NK-92 (cell line): ENCODE results near the gene GPX3.

Experiments used
- DNase-seq: peaks from one replicate; lab custom pipeline; 2025; ENCODE audit not compliant: unreplicated experiment; lab: John Stamatoyannopoulos, UW

The GPX3 gene

DNA sequence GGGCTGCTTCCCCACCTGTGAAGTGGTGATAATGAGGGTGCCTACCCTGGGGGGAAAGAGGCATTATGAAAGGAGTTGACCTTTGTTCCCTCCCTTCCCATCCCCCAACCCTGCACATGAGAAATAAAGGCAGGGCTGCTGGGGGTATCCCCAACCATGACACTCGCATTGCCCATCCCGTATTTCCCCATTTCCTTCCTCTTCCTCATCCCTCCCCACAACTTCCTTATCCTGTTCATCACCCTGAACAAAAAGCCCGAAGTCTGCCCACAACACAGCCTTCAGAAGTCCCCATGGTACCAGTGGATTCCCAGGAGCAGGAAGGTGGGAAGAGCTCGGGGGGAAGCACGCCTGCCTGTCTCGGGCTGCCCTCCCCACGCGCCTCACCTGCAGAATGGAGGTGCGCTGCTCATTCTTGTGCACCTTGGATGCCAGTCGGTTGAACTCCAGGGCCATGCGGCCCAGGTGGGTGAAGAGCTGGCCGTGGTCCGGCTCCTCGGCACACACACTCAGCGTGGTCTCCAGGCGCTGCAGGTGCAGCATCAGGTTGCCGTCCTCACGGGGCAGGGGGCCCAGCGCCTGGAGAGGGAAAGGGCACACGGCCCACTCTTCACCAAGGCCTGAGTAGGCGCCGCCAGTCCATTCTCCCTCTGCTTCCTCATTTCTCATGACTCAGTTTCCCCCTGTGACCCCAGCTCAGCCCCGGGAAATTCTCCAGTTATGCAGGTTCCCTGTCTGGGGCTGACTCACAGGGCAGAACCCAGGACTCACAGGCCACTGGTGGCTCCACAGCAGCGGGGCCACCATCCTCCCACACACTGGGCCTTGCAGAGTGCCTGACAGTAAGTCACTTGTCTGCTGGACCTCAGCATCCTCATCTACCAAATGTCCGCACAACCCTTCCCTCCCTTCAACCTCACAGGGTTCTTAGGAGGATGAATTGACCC lies 36.3 kb downstream of the GPX3 start:
- DNase-seq, result no peak

DNA sequence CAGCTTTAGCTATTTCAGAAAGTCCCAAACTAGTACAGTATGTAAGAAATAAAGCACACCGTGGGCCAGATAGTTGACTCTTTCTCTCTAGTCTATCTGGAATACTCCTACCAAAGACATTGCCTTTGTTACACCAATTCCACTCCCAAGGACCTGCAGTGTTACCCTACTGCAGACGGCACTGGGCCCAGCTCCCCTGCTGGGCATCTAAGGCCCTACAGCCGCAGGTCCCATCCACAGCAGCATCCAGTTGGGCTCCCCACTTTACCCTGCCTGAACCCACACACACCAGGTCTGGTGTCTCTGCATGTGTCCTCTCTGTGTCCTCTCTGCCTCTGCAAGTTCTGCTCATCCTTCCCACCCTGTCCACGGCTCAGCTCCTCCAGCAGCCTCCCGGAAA lies 37.9 kb downstream of the GPX3 start:
- no peak for DNase-seq

DNA sequence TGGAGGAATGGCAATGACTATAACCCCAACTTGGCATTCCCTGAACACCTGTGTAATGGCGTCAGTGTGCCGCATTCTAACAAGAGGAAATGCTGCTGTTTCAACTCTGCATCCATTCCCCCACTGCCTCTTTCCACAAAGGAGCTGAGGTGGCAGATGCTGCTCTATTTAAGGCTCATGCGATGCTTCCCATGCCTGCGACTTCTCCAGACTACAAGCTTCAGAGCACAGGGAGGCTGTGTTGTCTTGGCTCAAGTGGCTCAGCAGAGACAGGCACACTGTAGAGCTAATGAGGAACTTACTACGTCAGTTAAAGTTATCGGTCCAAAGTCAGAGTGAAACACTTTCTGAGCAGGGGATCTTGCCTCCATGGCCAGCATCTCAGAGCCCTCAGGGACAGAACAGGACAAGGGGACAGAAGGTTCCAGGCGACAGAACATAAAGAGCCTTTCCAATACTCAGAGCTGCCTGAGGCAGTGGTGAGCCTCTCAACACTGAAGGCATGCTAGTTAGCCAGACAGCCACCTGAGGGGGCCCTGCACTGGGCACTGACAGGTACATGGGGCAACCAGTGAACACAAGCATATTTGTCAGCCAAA lies 38.6 kb downstream of the GPX3 start:
- no peak for DNase-seq

DNA sequence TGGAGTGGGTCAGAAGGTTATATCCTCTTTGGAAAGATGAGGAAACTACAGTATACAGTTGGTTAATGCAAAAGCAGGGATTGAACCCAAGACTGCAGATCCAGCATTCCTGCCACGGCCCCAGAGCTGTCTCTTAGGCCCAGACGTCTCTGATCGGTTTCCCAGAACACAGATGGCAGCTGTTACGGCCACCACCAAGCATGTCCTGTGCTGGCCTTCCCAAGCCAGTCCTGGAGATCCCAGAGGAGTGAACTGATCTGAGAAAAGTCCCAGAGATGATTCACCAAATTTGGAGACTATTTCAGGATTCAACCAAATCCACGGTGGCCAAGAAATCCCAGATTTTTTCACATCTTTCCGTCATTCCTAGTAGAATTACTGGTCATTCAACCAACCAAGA lies 40.4 kb downstream of the GPX3 start:
- no peak for DNase-seq

DNA sequence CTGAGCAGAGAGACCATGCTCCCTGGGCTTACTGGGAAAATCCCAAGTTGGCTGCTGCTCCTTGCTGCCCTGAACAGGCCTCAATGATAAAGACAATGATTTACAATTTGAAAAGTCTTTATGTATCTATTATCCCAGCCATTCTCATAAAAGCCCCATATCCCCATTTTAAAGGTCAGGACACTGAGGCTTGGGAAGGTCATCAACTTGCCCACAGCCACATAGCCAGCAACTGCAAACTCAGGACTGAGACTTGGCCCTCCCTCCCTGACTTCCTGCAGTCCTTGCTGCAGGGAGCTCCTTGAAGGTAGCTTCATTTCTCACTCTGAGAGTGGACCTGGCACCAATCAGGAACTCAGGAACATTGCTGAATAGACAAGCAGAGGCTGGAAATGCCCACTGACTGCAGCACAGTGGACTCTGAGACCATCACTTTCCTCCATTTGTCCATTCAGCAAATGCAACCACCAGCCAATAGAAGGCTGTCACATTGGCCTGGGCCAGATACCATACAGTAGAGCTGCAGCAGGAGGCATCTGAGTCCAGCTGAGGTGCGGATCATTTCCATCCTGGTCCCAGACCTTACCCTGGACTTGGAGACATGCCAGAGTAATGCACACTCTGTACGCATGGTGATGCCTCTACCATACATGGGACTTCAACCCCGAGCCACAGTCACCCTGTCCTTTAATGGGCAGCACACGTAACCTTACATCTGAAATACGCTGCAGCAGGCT lies 42.2 kb downstream of the GPX3 start:
- DNase-seq, result no peak

DNA sequence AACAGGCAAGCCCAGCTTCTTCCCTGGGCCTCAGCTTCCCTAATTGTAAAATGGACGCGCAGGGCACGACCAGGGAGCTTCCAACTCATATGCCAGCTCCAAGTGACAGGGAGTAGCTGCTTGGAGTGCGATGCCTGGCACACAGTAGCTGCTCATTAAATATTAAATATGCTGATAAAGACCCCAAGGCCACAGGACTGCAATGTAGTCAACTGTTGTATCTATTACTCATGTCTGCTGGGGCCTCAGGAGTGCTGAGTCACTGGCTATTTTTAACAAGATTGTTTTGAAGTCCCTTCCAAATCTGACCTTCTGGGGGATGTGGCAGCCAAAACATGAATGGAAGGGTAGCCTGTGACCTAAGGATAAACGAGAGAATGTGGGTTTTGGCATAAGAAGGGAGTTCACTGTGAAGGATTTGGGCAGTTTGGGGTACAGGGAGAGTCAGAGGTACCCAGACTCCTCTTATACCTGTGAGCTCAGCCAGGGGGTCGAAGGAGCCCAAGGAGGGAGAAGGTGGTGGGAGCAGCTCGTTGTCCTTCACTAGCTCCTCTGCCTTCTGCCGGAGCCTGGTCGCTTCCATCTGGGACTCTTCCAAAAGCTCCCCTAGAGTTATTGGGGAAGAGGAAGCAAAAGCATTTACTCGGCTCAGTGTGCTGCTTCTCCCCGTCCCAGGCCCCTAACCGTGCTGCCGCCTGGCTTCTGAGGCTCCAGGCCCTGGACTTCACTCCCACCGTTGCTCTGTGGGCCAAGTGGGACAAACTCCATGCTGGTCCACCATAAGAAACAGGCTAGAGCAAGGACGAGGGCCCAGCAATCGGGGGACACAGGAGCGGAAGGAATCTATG lies 43.0 kb downstream of the GPX3 start:
- no peak for DNase-seq

DNA sequence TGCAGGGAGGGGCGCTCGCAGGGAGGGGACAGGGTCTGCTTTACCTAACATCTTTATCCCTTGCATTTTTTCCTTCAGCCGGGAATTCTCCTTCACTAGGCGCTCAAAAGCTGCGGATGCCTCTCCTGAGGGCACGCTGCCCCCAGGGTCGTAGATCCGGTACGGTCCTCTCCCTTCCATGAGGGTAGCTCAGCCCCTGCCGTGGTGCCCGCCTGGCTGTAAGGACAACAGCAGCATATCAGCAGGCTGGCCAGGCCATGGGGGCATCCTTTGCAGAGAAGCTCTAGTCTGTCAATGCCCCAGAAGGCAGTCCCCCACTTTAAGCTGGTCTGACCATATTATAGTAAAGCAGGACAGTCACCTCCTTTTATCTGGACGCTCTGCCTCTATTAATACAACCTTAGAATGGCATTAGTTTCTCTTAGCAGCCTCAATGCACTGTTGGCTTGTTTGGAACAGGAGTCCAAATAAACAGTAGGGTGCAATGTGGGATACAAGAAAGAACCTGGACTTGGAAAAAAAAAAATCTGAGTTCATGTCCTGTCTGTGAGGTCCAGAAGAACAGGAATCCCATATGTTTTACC lies 44.6 kb downstream of the GPX3 start:
- no peak for DNase-seq

DNA sequence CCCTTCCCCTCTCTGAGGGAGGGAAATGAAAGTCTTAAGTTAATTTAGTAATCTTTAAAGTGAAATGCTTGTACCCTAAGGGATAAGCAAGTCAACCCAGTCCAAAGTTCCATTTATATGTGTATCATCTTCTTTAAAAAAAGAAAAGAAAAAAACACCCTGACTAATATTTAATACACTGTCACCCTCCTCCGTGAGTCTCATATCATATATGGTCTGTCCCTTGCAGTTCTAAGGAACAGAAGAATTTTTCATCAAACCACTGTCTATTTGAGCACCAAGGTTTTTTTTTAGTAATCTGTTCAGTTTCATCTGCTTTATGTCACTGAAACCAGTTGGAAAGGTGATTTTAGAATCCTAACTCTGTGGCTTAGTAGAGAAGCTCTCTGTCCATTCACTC lies 45.2 kb downstream of the GPX3 start:
- no peak for DNase-seq

DNA sequence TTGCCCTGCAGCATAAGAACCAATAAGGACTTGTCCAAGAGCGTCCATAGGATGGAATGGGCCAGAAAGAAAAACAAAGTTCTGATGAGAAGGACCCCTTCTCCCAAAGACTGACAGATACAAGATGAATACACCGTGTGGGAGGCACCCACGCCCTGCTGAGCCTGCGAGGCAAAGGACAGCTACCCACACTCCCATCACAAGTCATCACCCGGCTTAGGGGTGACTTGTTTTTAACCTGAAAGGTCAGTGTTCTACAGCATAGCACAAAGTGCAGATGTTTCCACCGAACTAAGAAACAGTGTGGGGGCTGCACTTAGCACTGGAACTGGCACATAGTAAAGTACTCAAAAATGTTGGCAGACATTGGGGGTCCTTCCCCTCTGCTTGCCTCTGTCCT lies 46.5 kb downstream of the GPX3 start:
- no peak for DNase-seq

DNA sequence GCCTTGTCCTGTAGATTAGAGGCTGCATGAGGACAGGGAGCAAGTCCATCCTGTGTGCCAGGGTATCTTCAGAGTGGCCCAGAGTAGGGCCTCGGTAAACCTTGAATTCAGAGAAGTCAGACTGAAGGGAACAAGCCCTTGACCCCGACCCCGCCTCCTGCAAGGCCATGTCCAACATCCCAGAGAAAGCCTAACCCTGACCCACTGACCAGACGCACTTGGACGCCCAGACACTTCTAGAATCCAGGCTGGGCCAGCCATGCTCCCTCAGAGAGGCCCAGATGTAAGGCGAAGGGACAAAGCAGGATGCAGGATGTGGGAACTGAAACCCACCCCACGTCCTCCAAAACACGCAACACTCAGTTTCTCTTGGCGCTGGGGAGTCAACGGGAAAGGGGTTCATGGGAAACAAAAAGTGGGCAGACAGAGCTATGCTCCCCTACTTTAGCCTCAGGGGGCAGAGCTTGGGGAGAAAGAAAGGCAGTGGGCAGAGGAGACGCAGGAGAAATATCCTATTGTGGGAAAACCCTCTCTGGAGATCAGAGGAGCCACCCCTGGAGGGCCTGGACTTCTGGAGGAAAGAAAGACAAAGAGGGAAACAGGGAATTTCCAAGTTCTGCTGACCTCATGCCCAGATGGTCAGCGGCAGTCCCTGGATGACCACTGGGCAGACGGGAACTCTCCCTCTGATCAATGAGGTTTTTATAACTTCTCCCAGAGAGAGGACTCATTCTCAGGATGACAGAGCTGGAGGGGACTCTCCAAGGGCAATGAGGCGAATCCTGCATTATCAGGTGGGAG lies 47.4 kb downstream of the GPX3 start:
- DNase-seq, result no peak

DNA sequence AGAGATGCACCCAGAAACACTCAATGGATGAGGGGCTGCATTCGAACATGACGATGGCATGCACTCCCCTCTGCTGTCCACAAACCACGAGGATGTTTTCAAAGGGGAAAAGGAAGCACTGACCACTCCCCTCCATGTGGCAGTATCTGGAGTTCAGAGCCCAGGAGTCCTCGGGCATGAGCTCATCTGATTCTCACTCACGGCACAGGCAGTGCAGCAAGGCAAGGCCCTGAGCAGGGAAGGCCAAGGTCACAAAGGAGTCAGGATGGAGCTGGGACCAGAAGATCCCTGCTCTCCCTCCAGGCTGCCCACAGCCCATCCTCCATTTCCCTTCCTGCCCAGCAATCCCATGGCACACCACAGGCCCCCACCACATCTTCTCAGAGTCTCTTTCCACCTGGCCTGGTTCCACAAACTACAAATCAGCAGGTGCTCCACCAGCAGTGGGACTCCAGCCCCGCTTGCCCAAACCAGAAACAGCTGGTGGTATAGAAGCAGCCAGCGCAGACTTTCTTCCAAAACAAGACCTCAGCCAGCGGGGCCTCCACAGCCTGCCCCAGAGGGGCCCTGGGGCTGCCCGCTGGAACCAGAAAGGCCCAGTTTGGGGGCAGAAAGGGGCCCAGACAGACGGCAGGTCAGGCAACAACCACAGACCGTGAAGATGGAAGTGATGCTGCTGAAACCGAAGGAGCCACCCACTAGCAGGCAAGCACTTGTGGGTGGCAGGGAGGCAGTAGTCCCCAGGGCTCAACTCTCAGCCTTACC lies 48.2 kb downstream of the GPX3 start:
- no peak for DNase-seq

DNA sequence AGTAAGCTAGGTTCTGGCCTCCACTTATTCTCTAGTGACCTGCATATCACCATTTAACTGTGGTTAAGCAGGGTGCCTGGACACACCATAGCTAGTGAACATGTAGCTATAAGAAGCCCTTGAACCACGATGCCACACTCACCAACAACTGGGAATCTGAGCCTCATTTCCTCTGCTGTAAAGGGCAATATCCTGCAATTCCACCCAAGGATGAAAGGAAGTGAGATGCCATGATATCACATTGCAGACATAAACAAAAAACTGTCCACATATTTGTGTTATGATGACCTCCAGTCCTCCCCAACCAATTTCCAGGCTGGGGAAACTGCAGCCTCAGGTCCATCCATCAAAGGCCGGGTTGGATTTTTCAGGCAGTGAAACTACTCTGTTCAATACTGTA lies 50.1 kb downstream of the GPX3 start:
- no peak for DNase-seq

DNA sequence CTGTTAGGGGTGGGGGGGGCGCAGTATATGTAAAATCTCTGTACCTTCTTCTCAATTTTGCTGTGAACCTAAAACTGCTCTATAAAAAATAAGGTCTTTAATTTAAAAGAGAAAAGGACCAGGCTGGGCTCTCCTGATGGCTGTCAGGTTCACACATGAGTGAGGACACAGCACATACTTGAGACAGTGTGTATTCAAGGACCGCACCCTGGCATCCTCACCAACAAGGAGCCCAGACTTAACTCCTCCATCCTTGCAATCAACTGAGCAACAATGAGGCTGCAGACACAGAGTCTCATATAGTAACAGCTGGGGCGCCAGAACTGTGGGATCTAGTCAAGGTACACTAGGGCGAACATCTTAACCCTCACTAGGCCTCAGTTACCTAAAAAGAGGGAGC lies 50.6 kb downstream of the GPX3 start:
- DNase-seq, result no peak

DNA sequence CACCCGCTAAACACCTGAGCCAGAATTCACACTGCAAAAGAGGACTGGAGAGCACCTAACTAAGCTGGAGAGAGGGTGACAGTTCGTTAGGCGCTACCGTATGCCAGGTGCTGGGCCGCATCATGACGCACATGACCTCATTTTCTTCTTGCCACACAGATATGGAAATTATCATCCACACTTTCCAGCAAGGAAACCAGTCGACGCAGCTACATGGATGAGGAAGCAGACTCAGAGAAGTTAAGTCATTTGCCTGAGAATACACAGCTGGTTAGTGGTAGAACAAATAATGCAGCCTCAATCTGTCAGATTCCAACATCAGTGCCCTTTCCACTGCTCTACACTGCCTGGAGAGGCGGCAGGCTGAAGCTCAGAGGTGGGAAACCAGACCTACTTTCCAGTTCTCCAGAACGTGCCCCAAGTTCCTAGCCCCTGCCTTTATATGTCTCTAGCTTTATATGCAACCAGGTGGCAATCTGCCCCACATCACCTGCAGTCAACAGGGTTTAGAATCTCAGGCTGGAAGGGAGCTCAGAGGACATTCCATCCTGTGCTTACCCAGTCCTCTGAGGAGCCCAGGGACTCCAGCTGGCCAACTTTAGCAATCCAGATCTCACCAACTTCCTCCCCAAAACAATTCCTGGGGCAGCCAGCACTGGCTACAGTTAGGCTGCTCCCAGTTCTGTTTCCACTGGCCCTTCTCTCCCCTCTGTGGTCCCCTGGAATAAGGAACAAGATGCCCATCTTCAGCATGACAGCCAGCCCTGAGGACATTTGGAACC lies 51.6 kb downstream of the GPX3 start:
- DNase-seq, result no peak

DNA sequence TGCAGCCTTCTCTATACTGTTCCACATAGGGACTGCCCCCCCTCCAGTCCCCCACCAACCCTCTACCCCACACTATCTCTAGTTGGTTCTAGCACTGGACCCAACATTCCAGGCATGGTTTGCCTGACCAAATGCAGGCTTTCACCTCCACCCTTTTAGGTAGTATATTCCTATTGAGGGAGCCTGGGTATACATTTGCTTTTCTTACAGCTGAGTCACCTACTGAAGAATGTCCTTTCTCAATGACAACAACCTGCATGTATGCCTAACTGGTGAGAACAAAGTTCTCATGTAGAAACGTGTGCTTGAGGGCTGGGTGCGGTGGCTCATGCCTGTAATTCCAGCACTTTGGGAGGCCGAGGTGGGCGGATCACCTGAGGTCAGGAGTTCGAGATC lies 52.2 kb downstream of the GPX3 start:
- no peak for DNase-seq

DNA sequence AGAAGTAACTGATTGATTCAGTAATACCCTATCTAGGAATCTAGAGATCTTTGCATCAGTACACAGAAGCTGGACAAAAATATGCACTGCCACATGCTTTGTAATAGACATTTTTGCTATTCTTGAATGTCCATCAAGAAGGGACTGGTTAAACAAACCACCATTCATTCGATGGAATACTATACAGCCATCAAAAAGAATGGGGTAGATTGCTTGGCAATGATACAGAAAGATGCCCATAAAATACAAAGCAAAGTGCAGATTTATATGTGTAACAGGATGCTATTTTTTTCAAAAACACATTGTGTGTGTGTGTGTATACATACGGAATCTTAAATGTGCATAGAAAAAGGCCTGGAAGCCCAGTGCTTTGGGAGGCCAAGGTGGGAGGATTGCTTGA lies 52.9 kb downstream of the GPX3 start:
- DNase-seq, result no peak

DNA sequence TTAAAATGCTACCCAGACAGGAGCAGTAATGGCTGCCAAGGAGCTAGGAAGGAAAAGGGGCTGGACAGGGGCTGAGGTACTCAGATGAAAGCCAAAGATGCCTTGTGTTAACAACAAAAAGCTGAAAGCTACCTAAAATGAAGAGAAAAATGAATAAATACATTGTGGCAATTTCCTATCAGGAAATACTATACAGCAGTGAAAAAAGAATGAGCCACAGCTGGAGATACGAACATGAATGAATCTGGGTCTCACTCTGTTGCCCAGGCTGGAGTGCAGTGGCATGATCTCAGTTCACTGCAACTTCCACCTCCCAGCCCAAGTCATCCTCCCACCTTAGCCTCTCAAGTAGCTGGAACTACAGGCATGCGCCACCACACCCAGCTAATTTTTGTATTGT lies 54.2 kb downstream of the GPX3 start:
- DNase-seq, result no peak

DNA sequence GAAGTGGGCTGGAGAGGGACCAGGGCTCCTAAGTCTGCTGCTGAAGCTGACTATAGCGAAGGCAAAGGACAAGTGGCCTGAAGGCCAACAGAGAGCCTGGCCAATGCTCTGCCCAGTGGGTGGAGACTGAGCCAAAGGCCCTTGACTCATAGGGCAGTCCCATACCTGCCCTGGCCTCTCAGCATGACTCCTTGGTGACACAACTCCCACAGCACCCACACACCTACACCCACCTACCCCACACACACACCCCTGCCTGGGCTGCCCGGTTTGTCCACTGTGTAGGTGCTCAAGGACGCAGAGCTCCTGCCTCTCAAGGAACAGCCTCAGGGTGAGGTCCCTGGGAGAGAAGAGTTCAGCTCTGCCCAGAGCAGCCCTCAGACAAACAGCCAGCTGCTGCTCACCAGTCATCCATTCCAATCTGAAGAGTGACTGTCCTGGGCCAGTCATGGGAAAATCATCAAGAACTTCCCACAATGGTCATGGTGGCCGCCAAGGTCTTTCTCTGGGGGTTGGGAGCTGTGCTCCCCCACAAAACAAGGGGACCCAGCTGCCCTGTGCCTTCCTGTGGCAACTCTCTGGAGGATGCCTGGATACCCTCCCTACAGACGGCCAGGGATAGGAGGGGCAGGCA lies 55.4 kb downstream of the GPX3 start:
- no peak for DNase-seq
